ENCODE measurements around the gene SH2B3.
A peak's percentile ranks its signal among the peaks of the same experiment; 100 is the strongest.
"Not testable (repeated sequence)": the region's sequence is repeated elsewhere in the genome, so short reads cannot be mapped to it uniquely, and the experiment has no call there.

The SH2B3 gene

DNA sequence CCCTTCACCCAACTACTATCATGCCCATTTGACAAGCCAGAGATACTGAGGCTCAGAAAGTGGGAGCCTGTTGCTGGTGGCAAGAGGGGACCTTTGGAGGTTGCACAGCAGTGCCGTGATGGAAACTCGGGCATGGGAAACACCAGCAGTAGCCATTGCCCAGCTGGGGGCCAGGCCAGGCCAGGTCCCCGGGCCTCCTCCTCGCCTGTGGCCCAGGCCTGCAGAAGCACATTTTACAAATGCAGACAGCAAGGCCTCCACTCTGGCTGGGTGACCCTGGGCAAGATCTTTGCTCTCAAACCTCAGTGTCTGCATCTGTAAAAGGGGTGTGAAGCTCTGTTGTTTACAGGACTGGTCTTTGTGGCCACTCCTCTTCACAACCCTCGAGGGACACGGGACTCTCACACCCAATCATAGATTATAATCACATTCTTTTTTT is 4.5 kb upstream of the SH2B3 start:
- Histone ChIP-seq H4K20me1 (ENCODE audit: insufficient read depth, low read length, poor library complexity, severe bottlenecking) (no peaks in the 10 kb centered on the region), H3K4me2 (ENCODE audit: low read depth, low read length, poor library complexity, severe bottlenecking) (no peak overlapping the region), H3F3A (ENCODE audit: low read depth) (no peaks in the 10 kb centered on the region)

GRCh38 chr12:111402490-111402824 is 3.3 kb upstream of the SH2B3 start:
- not testable (repeated sequence) for H3F3A ChIP-seq (ENCODE audit: low read depth); H3K9ac ChIP-seq (ENCODE audit: low read depth, low read length, poor library complexity, severe bottlenecking); H3K9me3 ChIP-seq (ENCODE audit: insufficient read depth, low read depth, low read length); H3K27me3 ChIP-seq (ENCODE audit: insufficient read depth, low read length, poor library complexity, severe bottlenecking); H2AFZ ChIP-seq (ENCODE audit: low read length); H3K4me3 ChIP-seq (ENCODE audit: low read length, poor library complexity, severe bottlenecking); H3K4me2 ChIP-seq (ENCODE audit: low read depth, low read length, poor library complexity, severe bottlenecking); H3K36me3 ChIP-seq (ENCODE audit: insufficient read depth, low read length); H3K9me2 ChIP-seq (replicated peaks; ENCODE audit: low read depth, low read length)
- Histone ChIP-seq H4K20me1 (ENCODE audit: insufficient read depth, low read length, poor library complexity, severe bottlenecking) (peaks cover 12% of the 10 kb centered on the region), H3K4me1 (ENCODE audit: insufficient read depth, low read length, poor library complexity, severe bottlenecking) (peaks cover 23% of the 10 kb centered on the region), H3K79me2 (ENCODE audit: insufficient read depth, low read length) (peaks cover 15% of the 10 kb centered on the region)

More for the DNA sequence above, 4.5 kb upstream of the SH2B3 start:
- Histone ChIP-seq H2AFZ (ENCODE audit: low read length) (no peak overlapping the region), H3K9ac (ENCODE audit: low read depth, low read length, poor library complexity, severe bottlenecking) (no peak overlapping the region), H3K9me3 (ENCODE audit: insufficient read depth, low read depth, low read length) (no peaks in the 10 kb centered on the region), H3K79me2 (ENCODE audit: insufficient read depth, low read length) (peaks cover 3% of the 10 kb centered on the region), H3K9me2 (replicated peaks; ENCODE audit: low read depth, low read length) (no peaks in the 10 kb centered on the region), H3K27me3 (ENCODE audit: insufficient read depth, low read length, poor library complexity, severe bottlenecking) (peaks cover 1% of the 10 kb centered on the region), H3K4me1 (ENCODE audit: insufficient read depth, low read length, poor library complexity, severe bottlenecking) (peaks cover 15% of the 10 kb centered on the region), H3K4me3 (ENCODE audit: low read length, poor library complexity, severe bottlenecking) (no peak overlapping the region), H3K36me3 (ENCODE audit: insufficient read depth, low read length) (no peaks in the 10 kb centered on the region)
- TF ChIP-seq, protein P1, sequence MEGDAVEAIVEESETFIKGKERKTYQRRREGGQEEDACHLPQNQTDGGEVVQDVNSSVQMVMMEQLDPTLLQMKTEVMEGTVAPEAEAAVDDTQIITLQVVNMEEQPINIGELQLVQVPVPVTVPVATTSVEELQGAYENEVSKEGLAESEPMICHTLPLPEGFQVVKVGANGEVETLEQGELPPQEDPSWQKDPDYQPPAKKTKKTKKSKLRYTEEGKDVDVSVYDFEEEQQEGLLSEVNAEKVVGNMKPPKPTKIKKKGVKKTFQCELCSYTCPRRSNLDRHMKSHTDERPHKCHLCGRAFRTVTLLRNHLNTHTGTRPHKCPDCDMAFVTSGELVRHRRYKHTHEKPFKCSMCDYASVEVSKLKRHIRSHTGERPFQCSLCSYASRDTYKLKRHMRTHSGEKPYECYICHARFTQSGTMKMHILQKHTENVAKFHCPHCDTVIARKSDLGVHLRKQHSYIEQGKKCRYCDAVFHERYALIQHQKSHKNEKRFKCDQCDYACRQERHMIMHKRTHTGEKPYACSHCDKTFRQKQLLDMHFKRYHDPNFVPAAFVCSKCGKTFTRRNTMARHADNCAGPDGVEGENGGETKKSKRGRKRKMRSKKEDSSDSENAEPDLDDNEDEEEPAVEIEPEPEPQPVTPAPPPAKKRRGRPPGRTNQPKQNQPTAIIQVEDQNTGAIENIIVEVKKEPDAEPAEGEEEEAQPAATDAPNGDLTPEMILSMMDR (conservative IDR thresholded peaks at IDR 0.05; ENCODE audit: low read length), result peak; percentile 20; the same call in 1 of the 2 replicates
- no peak for TF ChIP-seq EZH2phosphoT487 (IDR thresholded peaks at IDR 0.05; ENCODE audit: borderline replicate concordance)

DNA sequence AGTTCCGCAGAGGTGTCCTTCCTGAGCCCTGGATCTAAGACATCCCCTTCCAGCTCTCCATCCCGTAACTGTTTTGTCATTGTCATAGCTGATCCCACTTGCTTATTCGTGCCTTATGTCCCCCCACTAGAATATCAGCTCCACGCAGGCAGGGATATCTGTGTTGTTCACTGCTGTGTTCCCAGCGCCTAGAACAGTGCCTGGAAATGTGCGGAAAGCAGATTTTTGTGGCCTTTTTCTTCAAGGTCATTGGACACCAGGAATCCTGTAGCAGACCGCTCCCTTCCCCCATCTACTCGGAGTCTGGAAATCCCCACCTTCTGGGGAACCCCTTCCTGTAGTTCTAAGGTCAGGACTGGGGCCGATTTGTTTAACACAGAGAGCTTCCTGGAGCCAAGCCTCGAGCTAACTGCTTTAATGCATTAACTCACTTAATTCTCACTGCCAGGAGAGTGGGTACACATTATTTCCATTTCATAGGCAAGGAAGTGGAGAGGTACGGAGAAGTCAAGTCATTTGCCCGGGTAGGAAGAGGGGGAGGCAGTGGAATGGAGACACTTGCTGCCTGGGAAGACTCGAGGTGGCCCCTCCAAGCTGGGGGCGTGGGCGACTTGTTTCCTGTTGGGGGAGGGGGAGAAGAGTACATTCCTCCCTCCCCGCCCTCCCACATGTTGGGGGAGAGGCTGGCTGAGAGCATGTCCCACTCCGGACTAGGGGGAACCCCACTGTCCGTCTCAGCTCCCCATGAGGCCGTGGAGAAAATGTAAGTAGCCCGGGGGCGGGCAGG is 1.2 kb upstream of the SH2B3 start:
- H3K9me2 ChIP-seq (replicated peaks; ENCODE audit: low read depth, low read length), result no peaks in the 10 kb centered on the region
- H3K9ac ChIP-seq (ENCODE audit: low read depth, low read length, poor library complexity, severe bottlenecking), result peak overlapping the region; percentile 68
- no peaks in the 10 kb centered on the region for H3F3A ChIP-seq (ENCODE audit: low read depth)
- H3K79me2 ChIP-seq (ENCODE audit: insufficient read depth, low read length), result peaks cover 36% of the 10 kb centered on the region
- peaks cover 38% of the 10 kb centered on the region for H3K4me1 ChIP-seq (ENCODE audit: insufficient read depth, low read length, poor library complexity, severe bottlenecking)
- peak overlapping the region; percentile 65; the same call in 1 of the 2 replicates for H2AFZ ChIP-seq (ENCODE audit: low read length)
- TF ChIP-seq, protein P1 (conservative IDR thresholded peaks at IDR 0.05; ENCODE audit: low read length), result no peak
- no peak for TF ChIP-seq EZH2phosphoT487 (IDR thresholded peaks at IDR 0.05; ENCODE audit: borderline replicate concordance)
- H3K27me3 ChIP-seq (ENCODE audit: insufficient read depth, low read length, poor library complexity, severe bottlenecking), result peaks cover 9% of the 10 kb centered on the region
- H3K9me3 ChIP-seq (ENCODE audit: insufficient read depth, low read depth, low read length), result no peaks in the 10 kb centered on the region
- H3K36me3 ChIP-seq (ENCODE audit: insufficient read depth, low read length), result no peaks in the 10 kb centered on the region
- H3K4me2 ChIP-seq (ENCODE audit: low read depth, low read length, poor library complexity, severe bottlenecking), result peak overlapping the region; percentile 77
- peaks cover 33% of the 10 kb centered on the region for H4K20me1 ChIP-seq (ENCODE audit: insufficient read depth, low read length, poor library complexity, severe bottlenecking)
- H3K4me3 ChIP-seq (ENCODE audit: low read length, poor library complexity, severe bottlenecking), result peak overlapping the region; percentile 97
